ENCODE results near the gene NCEH1.

NCEH1 gene

DNA sequence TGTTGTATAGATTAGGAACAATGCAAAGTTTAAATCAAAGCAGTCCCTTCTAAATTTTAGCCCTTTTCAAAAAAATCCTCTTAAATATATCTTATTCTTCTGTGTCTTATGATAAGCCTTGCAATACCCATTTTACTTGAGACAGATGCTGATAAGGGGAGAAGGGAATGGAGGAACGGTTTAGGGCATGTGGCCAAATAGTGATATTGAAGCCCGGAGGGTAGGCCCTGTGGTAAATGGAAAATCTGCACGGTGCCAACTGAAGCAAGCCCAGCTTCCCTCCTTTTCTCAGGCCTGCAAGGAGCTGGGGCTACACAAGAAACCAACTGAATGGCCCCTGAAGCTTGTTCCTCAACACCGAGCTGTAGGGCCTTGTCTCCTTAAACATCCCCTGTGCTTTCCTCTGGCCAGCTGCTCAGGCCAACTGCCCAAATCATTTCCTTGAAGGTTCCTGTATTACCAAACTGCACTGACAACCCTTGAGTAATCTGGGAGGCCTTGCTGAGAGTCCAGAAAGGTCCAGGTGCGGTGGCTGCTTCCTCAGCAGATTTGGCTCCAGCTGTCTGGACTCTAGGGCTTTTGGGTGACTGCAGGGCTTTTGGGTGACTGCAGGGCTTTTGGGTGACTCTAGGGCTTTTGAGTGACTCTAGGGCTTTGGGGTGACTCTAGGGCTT lies 67.2 kb downstream of the NCEH1 start:
- DNase-seq: no peak

DNA sequence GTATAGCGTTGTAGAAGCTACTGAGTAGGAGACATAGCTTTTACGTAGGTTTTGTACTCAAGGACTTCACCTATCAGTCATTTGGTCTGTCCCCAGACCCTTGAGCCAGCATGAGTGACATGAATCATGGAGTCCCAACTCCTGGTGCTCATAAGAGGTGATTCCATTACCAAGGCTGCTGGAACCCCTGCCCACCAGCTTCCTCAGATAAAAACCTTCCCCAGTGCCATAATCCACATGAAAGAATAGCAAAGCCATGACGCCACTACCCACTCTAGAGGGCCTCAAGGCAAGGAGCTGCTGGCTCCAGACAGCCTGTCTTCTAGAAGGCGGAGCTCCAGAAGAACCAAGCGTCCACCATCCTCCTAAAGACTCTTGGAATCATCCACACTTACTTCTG lies 69.6 kb downstream of the NCEH1 start:
- DNase-seq: no peak

DNA sequence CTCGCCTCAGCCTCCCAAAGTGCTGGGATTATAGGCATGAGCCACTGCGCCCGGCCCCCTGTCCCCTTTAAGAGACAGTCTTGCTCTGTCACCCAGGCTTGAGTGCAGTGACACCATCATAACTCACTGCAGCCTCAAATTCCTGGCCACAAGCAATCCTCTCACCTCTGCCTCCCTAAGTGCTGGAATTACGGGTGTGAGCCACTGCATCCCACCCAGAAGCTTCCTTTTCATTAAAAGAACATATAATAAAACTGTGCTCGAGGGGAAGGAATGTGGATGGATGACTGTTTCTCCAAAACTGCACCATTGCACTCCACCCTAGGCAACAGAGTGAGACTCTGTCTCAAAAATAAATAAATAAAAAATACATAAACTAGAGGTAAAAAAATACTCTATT lies 70.1 kb downstream of the NCEH1 start:
- no peak for DNase-seq

GRCh38 chr3:172635588-172635987 lies 75.3 kb downstream of the NCEH1 start:
- DNase-seq: peak; percentile 54 to 64

- DNase-seq: no peak
Measured at GRCh38 chr3:172634948-172635347, 75.9 kb downstream of the NCEH1 start.

- DNase-seq: no peak
Measured at GRCh38 chr3:172630316-172630715, 80.6 kb downstream of the NCEH1 start.

- DNase-seq: no peak
Measured at GRCh38 chr3:172629470-172629869, 81.4 kb downstream of the NCEH1 start.

GRCh38 chr3:172627057-172627809 lies 83.6 kb downstream of the NCEH1 start:
- DNase-seq: no peak

DNA sequence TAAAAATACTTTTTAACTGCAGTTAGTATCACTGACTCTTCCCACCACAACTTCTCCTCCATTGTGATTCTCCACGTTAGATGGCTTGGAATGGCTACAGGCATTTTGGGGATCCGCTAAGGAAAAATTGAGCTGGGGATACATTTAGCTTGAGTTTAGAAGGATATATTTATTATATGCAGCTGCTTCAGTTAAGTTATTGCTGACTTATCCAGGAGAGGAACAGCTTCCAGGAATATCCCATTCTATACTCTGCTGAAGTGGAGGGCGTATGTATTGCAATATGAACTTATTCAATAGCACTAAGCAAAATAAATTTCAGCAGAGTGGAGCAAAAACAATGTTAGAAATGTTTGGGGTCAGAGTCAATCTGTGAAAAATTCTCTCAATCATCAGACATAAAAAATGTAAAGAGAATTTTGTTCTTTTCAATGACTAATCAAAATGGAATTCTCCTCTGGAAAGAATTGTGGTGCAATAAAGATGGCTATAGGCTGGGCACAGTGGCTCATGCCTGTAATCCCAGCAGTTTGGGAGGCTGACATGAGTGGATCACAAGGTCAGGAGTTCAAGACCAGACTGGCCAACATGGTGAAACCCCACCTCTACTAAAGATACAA lies 84.7 kb downstream of the NCEH1 start:
- DNase-seq: peak in 1 of 2 experiments; percentile 62

GRCh38 chr3:172625404-172625803 lies 85.5 kb downstream of the NCEH1 start:
- no peak for DNase-seq

- no peak for DNase-seq
Measured at GRCh38 chr3:172624999-172625398, 85.9 kb downstream of the NCEH1 start.

- DNase-seq: peak in 1 of 2 experiments; percentile 44
Measured at GRCh38 chr3:172622916-172623700, 87.8 kb downstream of the NCEH1 start.

DNA sequence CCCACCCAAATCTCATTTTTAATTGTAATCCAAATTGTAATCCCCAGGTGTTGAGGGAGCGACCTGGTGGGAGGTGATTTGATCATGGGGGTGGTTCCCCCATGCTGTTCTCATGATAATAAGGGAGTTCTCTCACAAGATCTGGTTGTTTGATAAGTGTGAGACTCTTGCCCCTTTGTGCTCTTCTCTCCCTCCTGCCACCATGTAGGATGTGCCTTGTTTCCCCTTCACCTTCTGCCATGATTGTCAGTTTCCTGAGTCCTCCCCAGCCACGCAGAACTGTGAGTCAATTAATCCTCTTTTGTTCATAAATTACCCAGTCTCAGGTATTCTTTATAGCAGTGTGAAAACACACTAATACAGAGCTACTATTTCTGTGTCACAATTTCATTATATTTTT lies 88.7 kb downstream of the NCEH1 start:
- no peak for DNase-seq

- no peak for DNase-seq
Measured at GRCh38 chr3:172617976-172618375, 92.9 kb downstream of the NCEH1 start.

DNA sequence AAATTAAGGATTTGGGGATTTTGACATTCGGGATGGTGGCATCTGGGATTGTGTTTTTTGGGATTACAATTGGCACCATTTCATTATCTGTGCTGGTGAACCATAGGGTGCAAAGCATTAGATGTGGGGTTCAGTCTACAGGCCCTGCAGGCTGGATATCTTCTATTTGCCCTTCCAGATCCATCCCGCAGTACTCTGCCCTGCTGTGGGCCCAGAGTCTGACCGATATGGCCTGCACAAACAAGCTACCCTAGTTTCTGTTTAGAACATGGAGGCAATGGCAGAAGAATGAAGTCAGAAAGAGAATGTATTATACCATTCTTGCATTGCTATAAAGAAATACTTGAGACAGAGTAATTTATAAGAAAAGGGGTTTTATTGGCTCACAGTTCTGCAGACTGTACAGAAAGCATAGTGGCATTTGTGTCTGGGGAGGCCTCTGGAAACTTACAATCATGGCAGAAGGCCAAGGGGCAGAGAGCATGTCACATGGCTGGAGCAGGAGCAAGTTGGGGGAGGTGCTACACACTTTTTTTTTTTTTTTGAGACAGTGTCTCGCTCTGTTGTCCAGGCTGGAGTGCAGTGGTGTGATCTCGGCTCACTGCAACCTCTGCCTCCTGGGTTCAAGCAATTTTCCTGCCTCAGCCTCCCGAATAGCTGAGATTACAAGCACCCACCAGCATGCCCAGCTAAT lies 93.7 kb downstream of the NCEH1 start:
- no peak for DNase-seq

DNA sequence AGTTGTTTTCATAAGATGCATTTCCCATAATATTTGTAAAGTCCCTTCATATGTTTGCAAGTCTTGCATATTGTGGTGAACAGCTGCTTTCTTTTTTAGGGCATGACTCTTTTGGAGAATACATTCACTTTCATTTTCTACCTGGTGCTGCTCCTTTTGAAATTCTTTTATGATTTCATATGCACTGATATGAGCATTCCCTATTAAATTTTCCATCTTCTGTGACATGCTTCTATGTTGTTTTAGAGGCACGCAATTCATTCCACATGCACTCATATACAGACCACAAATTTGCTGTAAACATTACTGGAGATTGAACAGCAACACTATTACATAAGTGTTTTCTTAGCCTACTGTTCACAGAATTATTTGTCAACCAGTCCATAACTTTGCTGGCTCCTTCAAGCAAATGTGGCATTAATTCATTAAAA lies 94.8 kb downstream of the NCEH1 start:
- no peak for DNase-seq

DNA sequence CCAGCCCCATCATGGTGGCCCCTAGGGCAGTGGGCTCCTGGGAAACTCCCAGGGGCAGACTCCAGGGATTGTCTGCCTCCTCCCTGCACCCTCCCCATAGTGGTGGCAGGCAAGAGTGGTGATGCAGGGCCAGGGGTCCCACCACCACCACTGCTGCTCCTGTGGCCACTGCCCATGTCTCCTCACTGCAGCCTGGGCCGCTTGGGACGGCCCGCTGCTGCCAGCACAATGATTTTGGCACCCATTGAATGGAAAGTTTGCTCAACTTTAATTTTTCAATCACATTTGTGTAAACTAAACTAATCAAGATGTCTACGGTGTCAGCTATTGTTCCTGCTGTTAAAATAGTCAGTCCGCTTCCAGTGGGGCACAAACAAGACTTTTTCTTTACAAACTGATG lies 95.6 kb downstream of the NCEH1 start:
- DNase-seq: no peak

GRCh38 chr3:172614340-172615274 lies 96.3 kb downstream of the NCEH1 start:
- DNase-seq: no peak

- no peak for DNase-seq
Measured at GRCh38 chr3:172613845-172614244, 97.0 kb downstream of the NCEH1 start.

GRCh38 chr3:172612871-172613678 lies 97.8 kb downstream of the NCEH1 start:
- no peak for DNase-seq

DNA sequence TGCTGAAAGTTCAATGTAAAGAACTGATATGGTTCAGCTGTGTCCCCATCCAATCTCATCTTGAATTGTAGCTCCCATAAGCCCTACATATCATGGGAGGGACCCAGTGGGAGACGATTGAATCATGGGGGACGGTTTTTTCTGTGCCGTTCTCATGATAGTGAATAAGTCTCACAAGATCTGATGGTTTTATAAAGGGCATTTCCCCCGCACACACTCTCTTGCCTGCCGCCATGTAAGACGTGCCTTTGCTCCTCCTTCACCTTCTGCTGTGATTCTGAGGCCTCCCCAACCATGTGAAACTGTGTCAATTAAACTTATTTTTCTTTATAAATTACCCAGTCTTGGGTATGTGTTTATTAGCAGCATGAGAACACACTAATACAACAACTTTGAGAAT lies 101.1 kb downstream of the NCEH1 start:
- DNase-seq: no peak

All from SW 1271 (cell line).